ENCODE measurements around the gene MYO5B. TPM values are rescaled to one million over a fixed set of nuclear protein-coding genes. Genes with fewer than 3 reads are reported as not detected.

The MYO5B gene
- total RNA-seq, 1 donor: under 0.01 TPM

GRCh38 chr18:50142441-50143120, 52.4 kb downstream of the MYO5B start:
- TF ChIP-seq CTCF (IDR thresholded peaks at IDR 0.05; ENCODE audit: insufficient read depth, low read depth, low read length): no peak
- H3K4me3 ChIP-seq (ENCODE audit: low read depth, low read length): no peak overlapping the region
- no peak for DNase-seq (ENCODE audit: low read depth)

DNA sequence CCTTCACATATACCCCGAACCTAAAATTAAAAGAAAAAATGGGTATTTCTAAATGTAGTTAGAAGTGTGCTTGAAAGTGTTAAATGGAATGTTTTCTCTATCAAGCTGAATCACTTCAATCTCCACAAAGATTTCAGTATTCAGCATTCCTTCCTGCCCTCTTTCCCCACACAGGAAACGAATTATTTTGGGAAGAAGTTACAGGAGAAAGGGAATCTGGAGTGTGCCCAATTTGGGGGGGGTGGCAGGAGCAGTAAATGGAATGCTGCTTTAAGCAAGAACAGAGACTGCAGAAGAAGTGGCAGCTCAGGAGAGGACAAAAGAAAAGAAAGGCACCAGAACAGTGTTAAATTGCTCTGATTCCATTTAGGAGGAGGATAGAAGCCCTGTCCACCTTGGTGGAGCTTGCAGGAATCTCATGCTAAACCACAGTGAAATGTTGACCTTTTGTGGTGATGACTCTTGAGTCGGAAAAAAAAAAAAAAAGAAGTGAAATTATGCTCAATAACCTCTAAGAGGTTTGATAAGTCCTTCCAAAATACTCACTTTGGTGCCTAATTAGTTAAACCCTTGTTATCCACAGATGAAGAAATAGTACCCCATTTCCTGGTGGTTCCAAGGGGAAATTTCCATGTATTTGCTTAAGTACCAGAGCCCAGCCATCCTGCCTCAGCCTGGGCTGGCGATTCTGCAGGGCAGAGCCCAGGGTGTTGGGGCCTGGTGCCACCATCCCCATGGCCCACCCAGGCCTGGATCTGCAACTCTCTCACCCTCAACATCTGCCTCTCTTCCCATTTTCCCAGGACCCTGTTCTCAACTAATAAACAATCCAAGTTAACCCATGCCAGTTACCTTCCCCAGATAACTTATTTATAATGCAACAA, 56.5 kb downstream of the MYO5B start:
- TF ChIP-seq CTCF (IDR thresholded peaks at IDR 0.05; ENCODE audit: insufficient read depth, low read depth, low read length): no peak
- DNase-seq (ENCODE audit: low read depth): no peak
- no peak overlapping the region for H3K4me3 ChIP-seq (ENCODE audit: low read depth, low read length)

DNA sequence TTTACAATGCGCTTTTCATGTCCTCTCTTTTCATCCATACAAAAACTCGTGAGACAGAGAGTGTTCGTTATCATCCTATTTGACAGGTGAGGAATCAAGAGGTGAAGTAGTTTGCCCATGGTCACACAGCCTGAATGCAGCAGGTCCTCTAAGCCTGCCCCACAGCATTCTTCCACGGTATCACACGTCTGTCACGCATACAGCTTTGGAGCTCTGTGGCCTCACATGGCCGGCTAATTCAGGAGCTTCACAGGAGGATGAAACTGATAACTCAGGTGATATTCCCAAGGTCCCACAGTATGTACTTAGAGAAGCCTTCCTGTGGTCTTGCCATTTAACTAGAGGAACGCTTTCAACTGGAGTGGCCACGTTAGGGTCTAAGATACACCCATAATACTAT, 59.0 kb downstream of the MYO5B start:
- DNase-seq (ENCODE audit: low read depth): no peak
- H3K4me3 ChIP-seq (ENCODE audit: low read depth, low read length): no peak overlapping the region
- TF ChIP-seq CTCF (IDR thresholded peaks at IDR 0.05; ENCODE audit: insufficient read depth, low read depth, low read length): no peak

DNA sequence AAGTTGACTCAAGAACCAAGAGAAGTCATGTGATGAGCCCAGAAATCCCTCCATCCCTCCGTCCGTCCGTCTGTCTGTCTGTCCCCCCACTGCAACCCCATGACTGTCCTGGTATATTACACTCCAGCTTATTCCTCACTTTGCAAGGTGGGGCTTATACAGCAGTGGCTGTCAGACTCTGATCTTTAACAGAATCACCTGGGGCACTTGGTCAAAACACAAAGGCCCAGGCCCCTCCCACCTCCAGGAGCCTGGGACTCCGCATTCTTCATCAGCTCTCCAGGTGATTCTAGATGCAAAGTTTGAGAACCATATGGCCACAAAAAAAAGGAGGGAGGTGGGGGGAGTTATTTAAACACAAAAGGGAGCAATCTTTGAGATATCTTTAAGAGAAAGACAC, 61.4 kb downstream of the MYO5B start:
- no peak for TF ChIP-seq CTCF (IDR thresholded peaks at IDR 0.05; ENCODE audit: insufficient read depth, low read depth, low read length)
- H3K4me3 ChIP-seq (ENCODE audit: low read depth, low read length): no peak overlapping the region
- no peak for DNase-seq (ENCODE audit: low read depth)

- no peak for TF ChIP-seq CTCF (IDR thresholded peaks at IDR 0.05; ENCODE audit: insufficient read depth, low read depth, low read length)
- H3K4me3 ChIP-seq (ENCODE audit: low read depth, low read length): no peak overlapping the region
- DNase-seq (ENCODE audit: low read depth): no peak
These were observed 63.4 kb downstream of the MYO5B start for GRCh38 chr18:50131591-50131990.

DNA sequence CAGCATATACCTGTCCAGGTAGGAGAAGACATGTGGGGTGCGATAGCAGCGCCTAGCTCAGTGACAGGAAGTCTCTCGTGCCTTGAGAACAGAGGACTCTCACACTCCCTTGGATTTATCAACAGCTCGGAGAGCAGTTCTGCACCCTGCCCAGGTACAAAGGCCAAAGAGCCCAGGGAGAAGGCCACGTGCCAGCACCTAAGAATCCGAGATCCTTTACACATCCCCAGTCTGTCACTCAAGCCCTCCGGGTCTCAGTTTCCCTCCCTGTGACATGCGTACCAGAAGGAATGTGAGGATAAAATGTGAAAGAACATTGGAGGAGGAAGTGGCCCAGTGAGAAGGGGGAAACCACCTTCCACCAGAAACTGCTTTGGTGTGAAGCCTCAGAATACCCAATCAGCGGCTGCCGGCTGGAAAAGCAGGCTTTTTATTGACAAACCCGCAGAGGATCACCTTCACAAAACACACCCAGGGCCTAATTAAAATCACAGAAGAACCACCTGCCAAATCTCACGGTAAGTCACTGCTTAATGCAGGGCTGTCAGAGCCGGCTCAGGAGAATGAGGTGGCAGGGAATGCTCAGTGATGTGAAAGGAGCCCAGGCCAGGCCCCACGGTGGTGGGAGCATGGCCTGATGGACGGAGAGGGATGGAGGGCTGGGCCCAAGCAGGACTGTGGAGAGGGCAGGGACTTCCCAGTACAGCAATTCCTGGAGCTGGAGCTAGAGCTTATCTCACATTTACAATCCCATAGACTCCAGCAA, 66.3 kb downstream of the MYO5B start:
- TF ChIP-seq CTCF (IDR thresholded peaks at IDR 0.05; ENCODE audit: insufficient read depth, low read depth, low read length): no peak
- H3K4me3 ChIP-seq (ENCODE audit: low read depth, low read length): no peak overlapping the region
- DNase-seq (ENCODE audit: low read depth): no peak
